ENCODE data around the gene ADGRL2.

DNA sequence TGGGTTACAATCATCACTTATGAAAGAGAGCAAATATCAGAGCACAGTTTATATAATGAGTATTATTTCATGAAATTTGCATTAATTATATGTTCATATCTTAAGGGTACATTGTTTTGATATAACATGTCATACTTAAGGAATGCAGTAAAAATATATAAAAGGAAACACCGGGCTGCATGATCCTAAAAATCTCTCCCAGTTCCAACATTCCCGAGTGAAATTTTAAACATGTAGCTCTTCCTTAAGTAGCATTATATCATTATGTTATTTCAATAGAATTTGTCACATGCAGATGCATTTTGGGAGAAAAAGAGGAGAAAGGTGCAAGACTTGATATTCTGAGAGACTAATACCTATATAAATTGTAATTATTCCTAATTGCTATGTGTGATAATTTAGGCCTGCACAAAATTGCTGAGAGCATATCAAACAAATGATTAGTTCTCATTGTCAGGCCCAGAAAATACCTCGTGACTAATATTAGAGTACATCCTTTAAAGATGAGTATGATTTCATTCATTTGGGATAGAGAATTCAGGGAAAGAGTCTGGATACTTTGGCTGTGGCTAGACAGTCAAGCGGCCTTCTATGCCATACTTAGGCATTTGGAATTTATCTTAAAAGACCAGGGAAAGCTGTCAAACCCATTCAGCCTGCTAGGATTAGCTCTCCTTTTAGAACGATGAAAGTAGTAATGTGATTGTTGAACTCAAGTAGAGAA lies 86.8 kb downstream of the ADGRL2 start:
- TF ChIP-seq, protein P1, sequence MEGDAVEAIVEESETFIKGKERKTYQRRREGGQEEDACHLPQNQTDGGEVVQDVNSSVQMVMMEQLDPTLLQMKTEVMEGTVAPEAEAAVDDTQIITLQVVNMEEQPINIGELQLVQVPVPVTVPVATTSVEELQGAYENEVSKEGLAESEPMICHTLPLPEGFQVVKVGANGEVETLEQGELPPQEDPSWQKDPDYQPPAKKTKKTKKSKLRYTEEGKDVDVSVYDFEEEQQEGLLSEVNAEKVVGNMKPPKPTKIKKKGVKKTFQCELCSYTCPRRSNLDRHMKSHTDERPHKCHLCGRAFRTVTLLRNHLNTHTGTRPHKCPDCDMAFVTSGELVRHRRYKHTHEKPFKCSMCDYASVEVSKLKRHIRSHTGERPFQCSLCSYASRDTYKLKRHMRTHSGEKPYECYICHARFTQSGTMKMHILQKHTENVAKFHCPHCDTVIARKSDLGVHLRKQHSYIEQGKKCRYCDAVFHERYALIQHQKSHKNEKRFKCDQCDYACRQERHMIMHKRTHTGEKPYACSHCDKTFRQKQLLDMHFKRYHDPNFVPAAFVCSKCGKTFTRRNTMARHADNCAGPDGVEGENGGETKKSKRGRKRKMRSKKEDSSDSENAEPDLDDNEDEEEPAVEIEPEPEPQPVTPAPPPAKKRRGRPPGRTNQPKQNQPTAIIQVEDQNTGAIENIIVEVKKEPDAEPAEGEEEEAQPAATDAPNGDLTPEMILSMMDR (IDR thresholded peaks at IDR 0.05), result no peak
- TF ChIP-seq POLR2A (IDR thresholded peaks at IDR 0.05) (no peak), POLR2AphosphoS5 (IDR thresholded peaks at IDR 0.05) (no peak)
